ENCODE results near the gene SARDH.

SARDH gene

DNA sequence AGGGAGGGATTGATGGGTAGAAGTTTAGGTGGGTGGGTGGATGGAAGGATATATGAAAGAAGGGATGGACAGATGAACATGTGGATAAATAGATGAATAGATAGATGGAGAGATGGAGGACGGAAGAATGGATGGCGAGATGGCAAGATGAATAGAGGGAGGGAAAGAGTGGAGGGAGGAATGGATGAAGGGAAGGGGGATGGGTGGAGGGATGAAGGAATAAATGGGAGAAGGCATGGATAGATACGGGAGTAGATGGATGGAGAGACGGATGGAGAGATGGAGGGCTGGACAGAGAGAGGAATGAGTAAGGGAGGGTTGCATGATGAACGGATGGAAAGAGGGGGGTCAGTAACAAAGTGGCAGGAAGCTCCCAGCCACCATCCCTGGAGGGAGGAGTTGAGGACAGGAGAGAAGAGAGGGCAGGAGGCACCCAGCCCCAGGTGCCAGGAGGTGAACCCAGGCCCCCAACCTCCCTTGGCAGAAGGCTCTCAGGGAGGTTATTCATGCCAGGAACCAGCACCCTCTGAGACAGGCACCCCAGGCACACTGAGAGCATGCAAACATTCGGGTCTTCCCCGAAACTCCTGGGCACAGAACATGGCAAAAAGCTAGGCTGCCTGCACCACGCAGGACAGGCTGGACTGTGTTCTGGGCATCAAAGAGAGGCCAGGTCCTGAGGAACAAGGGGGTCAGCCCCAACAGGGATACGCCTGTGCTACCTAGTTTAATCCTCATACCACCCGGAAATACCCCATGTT is 9.1 kb downstream of the SARDH start:
- TF ChIP-seq, protein P1, sequence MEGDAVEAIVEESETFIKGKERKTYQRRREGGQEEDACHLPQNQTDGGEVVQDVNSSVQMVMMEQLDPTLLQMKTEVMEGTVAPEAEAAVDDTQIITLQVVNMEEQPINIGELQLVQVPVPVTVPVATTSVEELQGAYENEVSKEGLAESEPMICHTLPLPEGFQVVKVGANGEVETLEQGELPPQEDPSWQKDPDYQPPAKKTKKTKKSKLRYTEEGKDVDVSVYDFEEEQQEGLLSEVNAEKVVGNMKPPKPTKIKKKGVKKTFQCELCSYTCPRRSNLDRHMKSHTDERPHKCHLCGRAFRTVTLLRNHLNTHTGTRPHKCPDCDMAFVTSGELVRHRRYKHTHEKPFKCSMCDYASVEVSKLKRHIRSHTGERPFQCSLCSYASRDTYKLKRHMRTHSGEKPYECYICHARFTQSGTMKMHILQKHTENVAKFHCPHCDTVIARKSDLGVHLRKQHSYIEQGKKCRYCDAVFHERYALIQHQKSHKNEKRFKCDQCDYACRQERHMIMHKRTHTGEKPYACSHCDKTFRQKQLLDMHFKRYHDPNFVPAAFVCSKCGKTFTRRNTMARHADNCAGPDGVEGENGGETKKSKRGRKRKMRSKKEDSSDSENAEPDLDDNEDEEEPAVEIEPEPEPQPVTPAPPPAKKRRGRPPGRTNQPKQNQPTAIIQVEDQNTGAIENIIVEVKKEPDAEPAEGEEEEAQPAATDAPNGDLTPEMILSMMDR (conservative IDR thresholded peaks at IDR 0.05; ENCODE audit: low read depth, low read length) = no peak
- no peak overlapping the region for H2AFZ ChIP-seq (ENCODE audit: low read depth)
- no peak overlapping the region for H3K4me2 ChIP-seq
- H3K4me3 ChIP-seq (IDR thresholded peaks at IDR 0.05; ENCODE audit: insufficient read depth, low read depth, low read length) = no peak overlapping the region
- H3K4me1 ChIP-seq (ENCODE audit: low read depth, poor library complexity, severe bottlenecking) = no peaks in the 10 kb centered on the region
- no peak overlapping the region for H3K27ac ChIP-seq
- H3K36me3 ChIP-seq (ENCODE audit: insufficient read depth) = no peaks in the 10 kb centered on the region
- H3K9ac ChIP-seq = no peak overlapping the region
- H3K79me2 ChIP-seq (ENCODE audit: insufficient read depth, low read depth) = no peaks in the 10 kb centered on the region
- no peaks in the 10 kb centered on the region for H4K20me1 ChIP-seq (ENCODE audit: insufficient read depth)
- H3K27me3 ChIP-seq (ENCODE audit: insufficient read depth, low read depth) = peaks cover 58% of the 10 kb centered on the region

DNA sequence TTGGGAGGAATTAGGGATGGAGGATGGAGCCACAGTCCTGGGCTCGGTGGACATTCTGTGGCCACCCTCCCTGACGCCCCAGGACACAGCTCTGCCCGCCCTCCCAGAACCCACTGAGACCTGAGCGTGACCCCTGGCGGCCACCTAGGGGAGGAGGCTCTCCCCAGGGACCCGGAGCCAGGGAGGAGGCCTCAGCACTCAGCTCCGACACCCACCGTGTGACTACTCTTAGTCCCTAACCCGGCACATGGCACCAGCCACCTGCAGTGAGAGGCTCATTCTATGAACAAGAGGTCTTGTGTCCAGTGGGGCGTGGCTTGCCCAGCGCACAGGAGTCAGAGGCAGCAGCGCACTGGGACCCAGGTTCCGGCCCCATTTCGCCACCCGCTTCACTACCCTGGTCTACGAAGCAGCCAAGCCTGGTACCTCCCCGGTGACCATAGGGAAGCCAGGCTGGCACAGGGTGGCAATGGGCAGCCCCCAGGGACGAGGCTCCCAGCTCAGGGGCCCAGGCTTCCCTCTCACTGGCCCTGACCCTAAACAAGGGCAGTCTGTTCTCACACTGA is 10.2 kb downstream of the SARDH start:
- Histone ChIP-seq H3K4me3 (IDR thresholded peaks at IDR 0.05; ENCODE audit: insufficient read depth, low read depth, low read length) (no peak overlapping the region), H3K27me3 (ENCODE audit: insufficient read depth, low read depth) (peaks cover 63% of the 10 kb centered on the region), H2AFZ (ENCODE audit: low read depth) (no peak overlapping the region), H4K20me1 (ENCODE audit: insufficient read depth) (no peaks in the 10 kb centered on the region), H3K4me2 (no peak overlapping the region), H3K4me1 (ENCODE audit: low read depth, poor library complexity, severe bottlenecking) (no peaks in the 10 kb centered on the region), H3K79me2 (ENCODE audit: insufficient read depth, low read depth) (no peaks in the 10 kb centered on the region), H3K9ac (no peak overlapping the region), H3K36me3 (ENCODE audit: insufficient read depth) (no peaks in the 10 kb centered on the region), H3K27ac (no peak overlapping the region)
- TF ChIP-seq, protein P1 (conservative IDR thresholded peaks at IDR 0.05; ENCODE audit: low read depth, low read length) = no peak

DNA sequence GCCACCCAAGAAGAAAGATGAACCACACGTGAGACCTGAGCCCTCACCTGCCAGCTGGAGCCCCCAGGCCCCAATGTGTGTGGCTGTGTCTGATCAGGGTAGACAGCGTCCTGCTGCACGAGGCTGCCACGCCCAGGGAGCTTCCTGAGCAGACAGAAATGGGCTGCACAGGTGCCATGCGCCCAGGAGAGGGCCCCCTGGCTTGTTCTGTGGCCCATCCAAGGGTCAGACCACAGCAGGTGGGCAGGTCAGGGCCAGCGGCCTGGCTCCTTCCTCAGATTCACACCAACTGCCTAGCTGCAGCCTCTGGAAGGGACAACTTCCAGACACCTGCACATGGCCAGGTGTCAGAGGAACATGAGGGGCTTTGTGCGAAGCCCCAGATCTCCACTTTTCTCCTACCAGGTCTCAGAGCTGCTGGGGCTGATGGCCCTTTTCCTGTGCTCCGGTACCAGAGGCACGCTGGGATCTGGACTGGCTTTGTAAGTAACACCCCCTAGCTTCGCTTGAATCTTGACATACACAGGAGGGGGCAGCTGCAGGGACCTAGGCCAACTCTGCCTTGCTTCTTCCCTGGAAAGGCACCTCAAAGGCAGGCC is 10.8 kb downstream of the SARDH start:
- Histone ChIP-seq H3K4me2 (no peak overlapping the region), H4K20me1 (ENCODE audit: insufficient read depth) (no peaks in the 10 kb centered on the region)

DNA sequence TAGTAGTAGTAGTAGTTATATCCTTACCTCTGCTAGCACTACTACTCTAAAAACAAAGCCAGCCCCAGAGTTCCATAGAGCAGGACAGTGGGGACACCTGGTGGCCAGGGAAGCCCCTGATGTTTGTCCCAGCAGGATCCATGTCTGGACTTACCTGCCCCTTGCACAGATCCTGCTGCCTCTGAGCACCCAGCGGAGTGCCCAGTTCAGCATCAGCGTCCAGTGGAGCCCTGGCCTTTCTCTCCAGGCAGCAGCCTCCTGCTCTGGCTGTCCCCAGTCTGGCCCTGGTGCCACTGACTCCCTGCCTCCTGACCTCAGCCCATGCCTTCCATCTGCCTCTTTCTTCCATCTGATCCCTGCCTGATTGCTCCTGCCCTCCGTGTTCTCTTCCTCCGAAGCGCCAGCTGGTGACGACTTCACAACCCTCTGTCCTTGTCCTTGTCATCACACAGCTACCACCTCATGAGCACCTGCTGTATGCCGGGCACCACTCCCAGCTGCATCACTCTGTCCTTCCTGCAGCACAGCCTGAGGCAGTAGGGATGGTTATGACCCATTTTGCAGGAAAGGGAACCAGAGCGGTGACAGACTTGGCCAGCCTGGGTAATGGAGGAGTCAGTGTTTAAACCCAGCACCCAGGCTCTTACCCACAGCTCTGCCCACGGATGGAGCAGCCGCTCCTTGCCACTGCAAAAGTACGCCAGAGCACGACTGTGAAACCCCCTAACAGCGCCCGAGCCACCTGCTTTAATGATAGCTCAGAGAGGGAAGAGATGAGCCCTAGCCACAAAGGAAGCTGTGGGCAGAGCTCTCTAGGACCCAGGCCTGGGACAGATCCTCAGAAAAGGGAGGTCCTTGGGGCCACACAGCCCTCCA is 11.5 kb downstream of the SARDH start:
- H3K4me2 ChIP-seq = no peak overlapping the region
- H3K79me2 ChIP-seq (ENCODE audit: insufficient read depth, low read depth) = no peaks in the 10 kb centered on the region

More for the DNA sequence above, 10.8 kb downstream of the SARDH start:
- H3K27ac ChIP-seq = no peak overlapping the region
- H3K4me1 ChIP-seq (ENCODE audit: low read depth, poor library complexity, severe bottlenecking) = no peaks in the 10 kb centered on the region
- H3K9ac ChIP-seq = no peak overlapping the region
- TF ChIP-seq, protein P1 (conservative IDR thresholded peaks at IDR 0.05; ENCODE audit: low read depth, low read length) = no peak
- no peaks in the 10 kb centered on the region for H3K79me2 ChIP-seq (ENCODE audit: insufficient read depth, low read depth)
- H2AFZ ChIP-seq (ENCODE audit: low read depth) = no peak overlapping the region
- no peak overlapping the region for H3K4me3 ChIP-seq (IDR thresholded peaks at IDR 0.05; ENCODE audit: insufficient read depth, low read depth, low read length)
- H3K27me3 ChIP-seq (ENCODE audit: insufficient read depth, low read depth) = peaks cover 68% of the 10 kb centered on the region
- H3K36me3 ChIP-seq (ENCODE audit: insufficient read depth) = no peaks in the 10 kb centered on the region

More for the DNA sequence above, 11.5 kb downstream of the SARDH start:
- Histone ChIP-seq H3K36me3 (ENCODE audit: insufficient read depth) (no peaks in the 10 kb centered on the region), H3K4me1 (ENCODE audit: low read depth, poor library complexity, severe bottlenecking) (no peaks in the 10 kb centered on the region), H2AFZ (ENCODE audit: low read depth) (no peak overlapping the region), H3K27me3 (ENCODE audit: insufficient read depth, low read depth) (peaks cover 73% of the 10 kb centered on the region), H3K4me3 (IDR thresholded peaks at IDR 0.05; ENCODE audit: insufficient read depth, low read depth, low read length) (no peak overlapping the region), H4K20me1 (ENCODE audit: insufficient read depth) (no peaks in the 10 kb centered on the region), H3K9ac (no peak overlapping the region), H3K27ac (no peak overlapping the region)
- TF ChIP-seq, protein P1 (conservative IDR thresholded peaks at IDR 0.05; ENCODE audit: low read depth, low read length) = no peak

Data from KMS-11 (cell line).